GM21515 (cell line): ENCODE results near the gene GPR3.
"Not testable (repeated sequence)": the region's sequence is repeated elsewhere in the genome, so short reads cannot be mapped to it uniquely, and the experiment has no call there.

Experiments used
- ATAC-seq: cut with Tn5 transposase; IDR thresholded peaks from one replicate; pipeline ENCODE4 v1.9.1; 2021; ENCODE audit not compliant: unreplicated experiment

Gene GPR3

GRCh38 chr1:27418326-27419185, 26.1 kb downstream of the GPR3 start:
- peak; percentile 52 for ATAC-seq

- ATAC-seq, result no peak
Observed at GRCh38 chr1:27423709-27424108, 31.3 kb downstream of the GPR3 start.

DNA sequence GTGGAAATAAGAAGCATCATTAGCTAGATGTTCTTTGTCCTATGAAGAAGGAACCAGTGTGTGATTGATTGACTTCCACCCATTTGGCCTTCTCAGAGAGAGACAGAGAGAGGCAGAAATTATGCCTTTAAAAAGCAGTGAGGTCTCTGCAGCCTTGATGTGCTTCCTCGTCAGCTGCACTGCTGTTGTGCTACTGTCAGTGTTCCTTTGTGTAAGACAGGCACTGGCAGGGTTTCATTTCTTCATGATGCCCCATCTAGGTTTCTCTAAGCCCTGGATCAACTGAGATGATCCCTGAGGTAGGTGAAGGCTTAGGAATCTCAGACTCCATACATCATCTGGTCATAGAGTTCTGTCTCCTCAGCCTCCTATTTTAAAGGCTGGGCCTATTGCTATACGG, 34.9 kb downstream of the GPR3 start:
- ATAC-seq, result no peak

DNA sequence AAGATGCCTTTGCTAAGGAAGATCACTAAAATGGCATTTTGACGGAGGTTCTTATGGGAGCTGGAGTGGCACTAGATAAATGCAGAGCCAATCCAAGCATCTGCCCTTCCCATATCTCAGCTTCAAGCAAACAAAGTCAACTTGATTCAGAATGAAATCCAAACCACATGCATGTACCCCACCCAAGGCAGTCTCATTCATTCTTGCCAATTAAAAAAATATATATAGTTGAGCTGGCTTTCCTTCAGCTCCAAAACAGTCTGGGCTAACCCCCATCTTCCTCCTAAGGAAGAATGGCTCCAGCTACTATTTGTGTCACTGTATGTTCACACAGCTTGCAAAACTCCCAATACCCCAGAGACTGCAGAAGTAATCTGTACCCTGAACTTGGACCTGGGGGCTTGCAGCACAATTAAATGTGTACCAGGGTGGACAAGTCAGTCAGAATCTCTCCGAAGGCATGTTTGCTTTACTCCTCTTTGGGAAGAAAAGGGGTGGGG, 35.4 kb downstream of the GPR3 start:
- no peak for ATAC-seq

GRCh38 chr1:27428316-27429028, 36.0 kb downstream of the GPR3 start:
- no peak for ATAC-seq

- no peak for ATAC-seq
Observed at GRCh38 chr1:27429029-27429425, 36.6 kb downstream of the GPR3 start.

DNA sequence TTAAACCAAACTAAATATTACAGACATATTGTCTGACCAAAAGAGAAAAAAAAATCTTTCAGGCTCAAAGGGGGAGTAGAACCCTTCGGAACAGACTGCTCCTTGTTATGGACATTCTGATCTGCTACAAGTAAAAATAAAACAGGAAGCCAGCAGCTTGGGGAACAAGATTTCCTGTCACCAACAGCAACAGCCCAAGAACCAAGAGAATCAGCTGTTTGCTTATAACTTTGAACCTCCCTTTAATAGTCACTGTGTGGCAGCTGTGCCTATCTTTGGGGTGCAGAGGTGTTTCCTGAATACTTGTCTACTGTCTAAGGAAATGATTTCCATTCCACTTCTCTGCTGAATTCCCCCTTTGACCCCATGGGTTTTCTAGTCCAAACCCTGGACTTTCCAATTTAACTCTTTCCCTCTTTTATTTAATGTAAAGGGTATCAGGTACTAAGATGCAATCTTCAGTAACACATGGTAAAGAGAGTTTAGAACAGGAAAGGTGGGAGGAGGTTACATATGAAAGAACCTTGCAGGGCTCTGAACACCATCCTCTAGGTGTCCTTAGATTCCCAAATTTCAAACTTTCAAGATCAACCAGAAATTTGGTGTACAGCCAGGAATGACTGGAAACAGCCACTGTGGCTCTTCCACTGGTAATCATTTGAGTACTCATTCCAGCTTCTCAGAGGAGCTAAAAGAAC, 38.6 kb downstream of the GPR3 start:
- no peak for ATAC-seq

DNA sequence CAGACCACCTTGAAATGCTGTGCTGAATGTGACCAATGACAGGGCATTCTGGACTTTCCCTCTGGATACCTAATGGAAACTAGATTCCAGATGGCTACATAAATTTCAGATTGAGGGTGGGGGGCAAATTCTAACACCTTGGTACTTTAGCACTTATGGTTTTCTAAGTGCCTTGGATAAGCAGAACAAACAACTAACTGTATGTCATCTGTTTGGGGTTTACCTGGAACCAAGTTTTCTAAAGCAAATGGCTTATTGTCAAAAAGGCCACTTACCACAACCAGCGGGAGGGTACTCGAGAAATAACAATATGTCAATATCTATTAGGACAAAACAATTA, 39.1 kb downstream of the GPR3 start:
- no peak for ATAC-seq

- not testable (repeated sequence) for ATAC-seq
Observed at GRCh38 chr1:27432725-27433124, 40.3 kb downstream of the GPR3 start.

DNA sequence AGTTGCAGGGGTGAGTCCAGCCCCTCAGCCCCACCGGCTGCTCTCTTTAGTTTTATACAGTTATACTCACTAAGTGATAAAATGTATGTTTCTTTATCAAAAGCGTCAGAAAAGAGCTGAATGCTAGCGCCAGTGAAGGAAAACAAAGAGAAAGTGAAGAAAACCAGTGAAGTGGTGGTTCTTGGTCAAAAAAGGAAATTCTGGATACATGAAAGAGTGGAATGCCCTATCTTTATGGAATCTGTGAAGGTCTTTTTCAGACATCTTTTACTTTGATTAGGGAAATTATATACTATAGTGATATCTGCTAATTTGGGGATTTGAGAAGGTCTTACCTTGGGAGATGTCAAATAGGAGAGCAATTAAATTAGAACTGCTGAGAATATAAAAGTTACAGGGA, 41.3 kb downstream of the GPR3 start:
- no peak for ATAC-seq

GRCh38 chr1:27435566-27436203, 43.3 kb downstream of the GPR3 start:
- ATAC-seq, result no peak

DNA sequence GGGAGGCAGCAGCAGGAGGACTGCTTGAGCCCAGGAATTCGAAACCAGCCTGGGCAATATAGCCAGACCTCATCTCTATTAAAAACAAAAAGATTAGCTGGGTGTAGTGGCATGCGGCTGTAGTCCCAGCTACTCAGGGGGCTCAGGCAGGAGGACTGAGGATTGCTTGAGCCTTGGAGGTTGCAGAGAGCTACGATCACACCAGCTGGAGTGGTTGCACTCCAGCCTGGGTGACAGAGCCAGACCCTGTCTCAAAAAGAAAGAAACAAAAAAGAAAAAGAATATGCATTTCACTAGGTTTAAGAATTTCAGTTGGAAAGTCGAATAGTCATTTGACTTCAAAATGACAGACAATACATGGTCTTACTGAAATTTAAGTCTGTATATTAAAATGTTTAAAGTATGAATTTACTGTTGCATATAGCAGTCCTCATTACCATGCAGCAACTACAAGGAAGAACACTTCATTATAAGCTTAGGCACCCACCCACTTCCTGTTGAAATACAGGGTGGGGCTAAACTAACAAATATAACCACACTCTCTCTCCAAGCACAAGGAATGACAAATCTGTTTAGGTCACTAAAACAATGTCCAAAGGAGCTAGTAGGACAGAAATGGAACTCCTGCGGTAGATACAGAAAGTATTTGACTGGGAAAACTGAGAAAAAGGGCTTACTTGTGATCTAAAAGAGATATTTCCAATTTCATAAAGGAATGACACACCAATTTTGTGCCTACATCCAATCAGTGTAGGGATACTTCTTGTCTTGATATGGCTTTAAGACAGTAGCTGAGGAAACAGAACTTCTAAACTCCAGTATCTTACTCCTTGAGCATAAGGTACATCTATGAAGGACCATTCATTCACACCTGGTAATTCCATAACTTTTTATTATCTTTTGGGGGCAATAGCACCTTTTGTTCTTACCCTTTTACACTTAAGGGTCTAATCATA, 44.1 kb downstream of the GPR3 start:
- ATAC-seq, result no peak

GRCh38 chr1:27438621-27439061, 46.2 kb downstream of the GPR3 start:
- no peak for ATAC-seq

- no peak for ATAC-seq
Observed at GRCh38 chr1:27439150-27439549, 46.7 kb downstream of the GPR3 start.

DNA sequence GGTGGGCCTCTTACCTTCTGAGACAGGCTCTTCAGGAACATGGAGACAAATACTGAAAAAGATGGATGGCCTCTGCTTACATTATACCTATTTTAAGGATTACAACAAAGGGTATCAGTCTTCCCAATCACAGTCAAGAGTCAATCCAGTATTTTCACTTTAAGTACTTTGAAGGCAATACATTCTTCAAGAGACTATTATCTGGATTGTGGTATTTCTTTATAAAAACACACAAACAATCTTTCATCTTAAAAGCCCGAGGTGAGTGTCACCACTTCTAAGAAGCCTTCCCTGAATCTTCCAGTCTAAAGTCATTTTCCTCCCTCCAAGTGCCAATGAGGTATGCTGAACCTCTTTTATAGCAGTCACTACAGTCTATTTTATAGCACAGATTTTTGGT, 52.2 kb downstream of the GPR3 start:
- no peak for ATAC-seq
